GM21423 (cell line): ENCODE results near the gene CALML6.

Experiments used
- ATAC-seq: cut with Tn5 transposase; IDR thresholded peaks from one replicate; pipeline ENCODE4 v1.9.1; 2021; ENCODE audit warnings: mild to moderate bottlenecking, moderate library complexity; ENCODE audit not compliant: unreplicated experiment

The CALML6 gene

DNA sequence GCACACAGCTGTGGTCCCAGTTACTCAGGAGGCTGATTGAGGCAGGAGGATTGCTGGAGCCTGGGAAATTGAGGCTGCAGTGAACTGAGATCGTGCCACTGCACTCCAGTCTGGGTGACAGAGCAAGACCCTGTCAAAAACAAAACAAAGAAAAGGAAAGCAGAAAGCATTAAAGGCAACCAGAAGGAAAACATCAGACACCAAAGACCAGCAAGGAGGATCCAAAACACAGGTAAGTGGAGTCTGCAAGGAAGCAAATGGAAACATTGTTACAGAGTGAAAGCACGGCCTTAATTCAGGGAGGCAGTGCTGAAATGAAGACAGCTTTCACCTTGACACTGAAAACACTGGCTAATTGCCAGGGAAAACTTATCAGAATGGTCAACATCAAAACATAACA, 47.7 kb downstream of the CALML6 start:
- ATAC-seq, result no peak

DNA sequence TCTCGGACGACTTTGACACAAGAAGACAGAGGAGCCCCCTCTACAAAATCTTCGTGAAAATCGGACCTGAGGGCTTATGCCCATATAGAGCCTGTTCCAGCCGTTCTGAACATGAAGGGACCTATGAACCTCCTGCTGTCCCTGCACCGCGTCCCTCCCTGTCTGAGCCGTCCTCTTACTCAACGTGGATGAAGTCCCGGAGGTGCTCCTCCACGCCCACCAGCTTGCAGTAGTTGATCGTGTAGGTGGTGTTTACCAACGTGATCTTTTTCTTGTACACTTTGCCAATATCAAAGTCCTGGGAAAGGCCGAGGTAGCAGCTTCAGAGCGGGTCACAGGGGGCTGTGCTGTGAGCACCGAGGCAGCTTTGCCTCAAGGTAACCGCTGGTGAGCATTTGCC, 48.5 kb downstream of the CALML6 start:
- ATAC-seq, result no peak

DNA sequence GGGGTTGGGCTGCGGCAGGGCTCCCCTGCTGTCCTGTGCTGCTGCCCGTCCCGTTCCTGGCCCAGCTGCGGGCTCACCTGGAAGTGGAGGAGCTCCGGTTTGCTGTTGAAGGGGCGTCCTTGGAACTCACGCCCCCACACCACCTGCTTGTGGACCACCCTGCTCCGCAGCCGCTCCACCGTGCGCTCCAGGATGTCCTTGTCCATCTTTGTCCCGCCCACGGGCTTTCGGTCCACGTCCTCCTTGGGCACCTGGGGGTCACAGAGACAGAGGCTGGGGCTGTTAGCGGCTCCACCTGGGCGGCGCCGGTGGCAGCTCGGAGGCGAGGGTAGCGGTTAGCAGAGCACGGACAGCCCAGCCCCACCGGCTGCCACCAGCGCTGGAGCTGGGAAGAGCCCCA, 49.8 kb downstream of the CALML6 start:
- ATAC-seq, result no peak

DNA sequence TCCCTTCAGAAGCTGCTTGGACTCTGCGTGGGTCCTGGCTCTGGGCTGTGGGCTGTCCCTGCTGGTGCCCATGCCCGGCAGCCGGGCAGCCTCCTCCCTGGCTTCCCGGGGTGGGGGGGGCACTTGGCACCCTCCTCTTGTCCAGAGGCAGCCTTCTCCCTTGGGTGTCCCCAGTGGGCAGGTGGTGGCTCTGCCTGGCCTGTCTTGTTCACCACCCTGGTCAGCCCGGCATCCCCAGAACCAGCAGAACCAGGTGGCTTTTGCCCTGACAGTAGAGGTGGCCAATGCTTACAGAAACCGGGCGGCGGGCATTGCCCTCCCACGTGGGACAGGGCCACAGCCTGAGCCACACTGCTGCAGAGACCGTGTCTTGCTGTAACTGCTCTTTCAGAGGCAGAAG, 50.5 kb downstream of the CALML6 start:
- no peak for ATAC-seq

DNA sequence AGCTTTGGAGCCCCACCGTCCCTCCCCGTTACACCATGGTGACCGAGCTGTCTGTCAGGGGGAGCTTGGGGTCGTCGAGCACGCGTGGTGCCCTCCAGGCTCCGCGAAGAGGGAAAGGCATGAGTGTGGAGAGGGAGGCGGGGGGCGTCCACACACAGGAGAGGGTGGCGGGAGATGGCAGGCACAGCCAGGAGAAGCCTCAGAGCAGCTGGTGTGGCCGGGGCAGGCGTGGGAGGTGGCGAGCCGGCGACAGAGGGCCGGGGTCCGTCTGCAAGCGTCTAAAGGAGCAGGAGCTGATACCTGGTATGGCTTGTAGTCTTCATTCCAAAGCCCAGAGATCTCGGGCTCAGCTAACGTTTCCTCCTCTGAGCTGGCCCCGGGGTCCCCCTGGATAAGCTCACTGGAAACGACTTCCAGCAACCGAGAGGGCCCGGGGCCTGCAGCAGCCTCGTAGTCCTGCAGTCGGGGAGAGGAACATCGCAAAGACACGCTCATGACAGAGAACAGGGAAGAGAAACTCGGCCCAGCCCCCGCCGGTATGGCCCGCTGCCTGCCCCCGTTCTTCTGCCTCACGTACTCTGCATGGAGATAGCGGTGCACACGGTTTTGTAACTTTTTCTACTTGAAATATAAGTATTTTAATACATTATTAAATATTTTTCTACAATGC, 51.1 kb downstream of the CALML6 start:
- ATAC-seq, result no peak
